NT2/D1 (cell line): ENCODE results near the gene MYOZ3.

Experiments used
- YY1 ChIP-seq: IDR thresholded peaks from 2 replicates; pipeline ENCODE4 v1.6.1; 2011; ENCODE audit not compliant: insufficient read length, insufficient read depth
- ZNF274 ChIP-seq: IDR thresholded peaks from 2 replicates; pipeline ENCODE4 v1.6.1; 2011; ENCODE audit warnings: mild to moderate bottlenecking, low read depth, low read length

GRCh38 chr5:150703762-150704161 is 42.7 kb downstream of the MYOZ3 start:
- no peak for TF ChIP-seq YY1
- TF ChIP-seq ZNF274 = no peak
